ENCODE data around the gene ZFYVE28.

ZFYVE28 gene

GRCh38 chr4:2347190-2347589 lies 71.3 kb downstream of the ZFYVE28 start:
- Histone ChIP-seq H3K27ac (ENCODE audit: low read length) (no peak overlapping the region), H3K27me3 (ENCODE audit: low read depth, low read length) (no peaks in the 10 kb centered on the region), H3K36me3 (ENCODE audit: control insufficient read depth in 1 of 2, insufficient read depth in 2 of 2, low read length in 2 of 2) (peaks cover 0 to 3% of the 10 kb centered on the region in 2 donors), H3K9me3 (ENCODE audit: control insufficient read depth in 1 of 2, low read length in 2 of 2) (peaks cover 0 to 3% of the 10 kb centered on the region in 2 donors), H3K4me1 (ENCODE audit: control insufficient read depth in 1 of 2, insufficient read depth in 2 of 2, low read length in 2 of 2) (no peaks in the 10 kb centered on the region), H3K4me3 (ENCODE audit: low read depth in 1 of 2, low read length in 2 of 2) (no peak overlapping the region)

- Histone ChIP-seq H3K9me3 (ENCODE audit: control insufficient read depth in 1 of 2, low read length in 2 of 2) (peaks cover 0 to 3% of the 10 kb centered on the region in 2 donors), H3K27ac (ENCODE audit: low read length) (no peak overlapping the region), H3K27me3 (ENCODE audit: low read depth, low read length) (no peaks in the 10 kb centered on the region), H3K4me3 (ENCODE audit: low read depth in 1 of 2, low read length in 2 of 2) (no peak overlapping the region), H3K36me3 (ENCODE audit: control insufficient read depth in 1 of 2, insufficient read depth in 2 of 2, low read length in 2 of 2) (peaks cover 3 to 4% of the 10 kb centered on the region in 2 donors), H3K4me1 (ENCODE audit: control insufficient read depth in 1 of 2, insufficient read depth in 2 of 2, low read length in 2 of 2) (no peaks in the 10 kb centered on the region)
These were observed 75.0 kb downstream of the ZFYVE28 start for GRCh38 chr4:2343476-2343875.

GRCh38 chr4:2341911-2342652 lies 76.4 kb downstream of the ZFYVE28 start:
- H3K27ac ChIP-seq (ENCODE audit: low read length) = no peak overlapping the region
- peaks cover 3 to 10% of the 10 kb centered on the region in 2 donors for H3K36me3 ChIP-seq (ENCODE audit: control insufficient read depth in 1 of 2, insufficient read depth in 2 of 2, low read length in 2 of 2)
- no peaks in the 10 kb centered on the region for H3K4me1 ChIP-seq (ENCODE audit: control insufficient read depth in 1 of 2, insufficient read depth in 2 of 2, low read length in 2 of 2)
- H3K27me3 ChIP-seq (ENCODE audit: low read depth, low read length) = no peaks in the 10 kb centered on the region
- peaks cover 0 to under 1% of the 10 kb centered on the region in 2 donors for H3K9me3 ChIP-seq (ENCODE audit: control insufficient read depth in 1 of 2, low read length in 2 of 2)
- H3K4me3 ChIP-seq (ENCODE audit: low read depth in 1 of 2, low read length in 2 of 2) = no peak overlapping the region

- Histone ChIP-seq H3K4me3 (ENCODE audit: low read depth in 1 of 2, low read length in 2 of 2) (no peak overlapping the region), H3K36me3 (ENCODE audit: control insufficient read depth in 1 of 2, insufficient read depth in 2 of 2, low read length in 2 of 2) (peaks cover 3 to 15% of the 10 kb centered on the region in 2 donors), H3K9me3 (ENCODE audit: control insufficient read depth in 1 of 2, low read length in 2 of 2) (no peaks in the 10 kb centered on the region)
These were observed 77.1 kb downstream of the ZFYVE28 start for GRCh38 chr4:2341261-2341841.

GRCh38 chr4:2340272-2341061 lies 78.0 kb downstream of the ZFYVE28 start:
- Histone ChIP-seq H3K27me3 (ENCODE audit: low read depth, low read length) (no peaks in the 10 kb centered on the region), H3K4me3 (ENCODE audit: low read depth in 1 of 2, low read length in 2 of 2) (no peak overlapping the region), H3K36me3 (ENCODE audit: control insufficient read depth in 1 of 2, insufficient read depth in 2 of 2, low read length in 2 of 2) (peaks cover 7 to 20% of the 10 kb centered on the region in 2 donors), H3K4me1 (ENCODE audit: control insufficient read depth in 1 of 2, insufficient read depth in 2 of 2, low read length in 2 of 2) (no peaks in the 10 kb centered on the region), H3K27ac (ENCODE audit: low read length) (no peak overlapping the region), H3K9me3 (ENCODE audit: control insufficient read depth in 1 of 2, low read length in 2 of 2) (no peaks in the 10 kb centered on the region)

More at GRCh38 chr4:2341261-2341841, 77.1 kb downstream of the ZFYVE28 start:
- no peak overlapping the region for H3K27ac ChIP-seq (ENCODE audit: low read length)
- H3K4me1 ChIP-seq (ENCODE audit: control insufficient read depth in 1 of 2, insufficient read depth in 2 of 2, low read length in 2 of 2) = no peaks in the 10 kb centered on the region
- H3K27me3 ChIP-seq (ENCODE audit: low read depth, low read length) = no peaks in the 10 kb centered on the region

GRCh38 chr4:2339458-2340271 lies 78.8 kb downstream of the ZFYVE28 start:
- H3K4me3 ChIP-seq (ENCODE audit: low read depth in 1 of 2, low read length in 2 of 2) = no peak overlapping the region
- H3K27me3 ChIP-seq (ENCODE audit: low read depth, low read length) = no peaks in the 10 kb centered on the region
- H3K4me1 ChIP-seq (ENCODE audit: control insufficient read depth in 1 of 2, insufficient read depth in 2 of 2, low read length in 2 of 2) = no peaks in the 10 kb centered on the region
- peaks cover 7 to 23% of the 10 kb centered on the region in 2 donors for H3K36me3 ChIP-seq (ENCODE audit: control insufficient read depth in 1 of 2, insufficient read depth in 2 of 2, low read length in 2 of 2)
- no peaks in the 10 kb centered on the region for H3K9me3 ChIP-seq (ENCODE audit: control insufficient read depth in 1 of 2, low read length in 2 of 2)
- H3K27ac ChIP-seq (ENCODE audit: low read length) = no peak overlapping the region

- peaks cover 7 to 23% of the 10 kb centered on the region in 2 donors for H3K36me3 ChIP-seq (ENCODE audit: control insufficient read depth in 1 of 2, insufficient read depth in 2 of 2, low read length in 2 of 2)
- H3K27ac ChIP-seq (ENCODE audit: low read length) = no peak overlapping the region
- no peaks in the 10 kb centered on the region for H3K4me1 ChIP-seq (ENCODE audit: control insufficient read depth in 1 of 2, insufficient read depth in 2 of 2, low read length in 2 of 2)
- H3K27me3 ChIP-seq (ENCODE audit: low read depth, low read length) = no peaks in the 10 kb centered on the region
- no peak overlapping the region for H3K4me3 ChIP-seq (ENCODE audit: low read depth in 1 of 2, low read length in 2 of 2)
- no peaks in the 10 kb centered on the region for H3K9me3 ChIP-seq (ENCODE audit: control insufficient read depth in 1 of 2, low read length in 2 of 2)
These were observed 79.5 kb downstream of the ZFYVE28 start for GRCh38 chr4:2338754-2339457.

- Histone ChIP-seq H3K27me3 (ENCODE audit: low read depth, low read length) (no peaks in the 10 kb centered on the region), H3K27ac (ENCODE audit: low read length) (no peak overlapping the region), H3K4me1 (ENCODE audit: control insufficient read depth in 1 of 2, insufficient read depth in 2 of 2, low read length in 2 of 2) (no peaks in the 10 kb centered on the region), H3K9me3 (ENCODE audit: control insufficient read depth in 1 of 2, low read length in 2 of 2) (no peaks in the 10 kb centered on the region), H3K36me3 (ENCODE audit: control insufficient read depth in 1 of 2, insufficient read depth in 2 of 2, low read length in 2 of 2) (peaks cover 5 to 23% of the 10 kb centered on the region in 2 donors), H3K4me3 (ENCODE audit: low read depth in 1 of 2, low read length in 2 of 2) (no peak overlapping the region)
These were observed 80.5 kb downstream of the ZFYVE28 start for GRCh38 chr4:2337896-2338295.

GRCh38 chr4:2337131-2337723 lies 81.2 kb downstream of the ZFYVE28 start:
- Histone ChIP-seq H3K36me3 (ENCODE audit: control insufficient read depth in 1 of 2, insufficient read depth in 2 of 2, low read length in 2 of 2) (peaks cover 3 to 23% of the 10 kb centered on the region in 2 donors), H3K4me3 (ENCODE audit: low read depth in 1 of 2, low read length in 2 of 2) (no peak overlapping the region), H3K27me3 (ENCODE audit: low read depth, low read length) (no peaks in the 10 kb centered on the region), H3K4me1 (ENCODE audit: control insufficient read depth in 1 of 2, insufficient read depth in 2 of 2, low read length in 2 of 2) (no peaks in the 10 kb centered on the region), H3K27ac (ENCODE audit: low read length) (no peak overlapping the region), H3K9me3 (ENCODE audit: control insufficient read depth in 1 of 2, low read length in 2 of 2) (no peaks in the 10 kb centered on the region)

GRCh38 chr4:2336659-2337058 lies 81.8 kb downstream of the ZFYVE28 start:
- Histone ChIP-seq H3K4me1 (ENCODE audit: control insufficient read depth in 1 of 2, insufficient read depth in 2 of 2, low read length in 2 of 2) (no peaks in the 10 kb centered on the region), H3K27me3 (ENCODE audit: low read depth, low read length) (no peaks in the 10 kb centered on the region)

More at GRCh38 chr4:2336659-2337058, 81.8 kb downstream of the ZFYVE28 start:
- Histone ChIP-seq H3K4me3 (ENCODE audit: low read depth in 1 of 2, low read length in 2 of 2) (no peak overlapping the region), H3K27ac (ENCODE audit: low read length) (no peak overlapping the region), H3K36me3 (ENCODE audit: control insufficient read depth in 1 of 2, insufficient read depth in 2 of 2, low read length in 2 of 2) (peaks cover 3 to 23% of the 10 kb centered on the region in 2 donors), H3K9me3 (ENCODE audit: control insufficient read depth in 1 of 2, low read length in 2 of 2) (no peaks in the 10 kb centered on the region)
